Measurements from ENCODE around the gene OR2AE1.

Gene OR2AE1

GRCh38 chr7:99910976-99911375 is 34.1 kb upstream of the OR2AE1 start:
- H3K4me3 ChIP-seq (ENCODE audit: low read depth, low read length) = no peak overlapping the region
- no peak for TF ChIP-seq CTCF (IDR thresholded peaks at IDR 0.05; ENCODE audit: low read depth, low read length)
- in situ Hi-C loops (cut with HindIII; ENCODE audit: low sequenced_read_pairs) = no loop called here
- DNase-seq (ENCODE audit: low read depth, low spot score) = no peak

- no peak for TF ChIP-seq CTCF (IDR thresholded peaks at IDR 0.05; ENCODE audit: low read depth, low read length)
- in situ Hi-C loops (cut with HindIII; ENCODE audit: low sequenced_read_pairs) = no loop called here
- no peak overlapping the region for H3K4me3 ChIP-seq (ENCODE audit: low read depth, low read length)
- no peak for DNase-seq (ENCODE audit: low read depth, low spot score)
These were observed 24.7 kb upstream of the OR2AE1 start for GRCh38 chr7:99901581-99901980.

- in situ Hi-C loops (cut with HindIII; ENCODE audit: low sequenced_read_pairs) = no loop called here
- no peak overlapping the region for H3K4me3 ChIP-seq (ENCODE audit: low read depth, low read length)
- TF ChIP-seq CTCF (IDR thresholded peaks at IDR 0.05; ENCODE audit: low read depth, low read length) = no peak
- no peak for DNase-seq (ENCODE audit: low read depth, low spot score)
These were observed 23.1 kb upstream of the OR2AE1 start for GRCh38 chr7:99899830-99900519.

GRCh38 chr7:99898836-99899235 is 22.0 kb upstream of the OR2AE1 start:
- H3K4me3 ChIP-seq (ENCODE audit: low read depth, low read length) = no peak overlapping the region
- DNase-seq (ENCODE audit: low read depth, low spot score) = no peak
- in situ Hi-C loops (cut with HindIII; ENCODE audit: low sequenced_read_pairs) = no loop called here
- no peak for TF ChIP-seq CTCF (IDR thresholded peaks at IDR 0.05; ENCODE audit: low read depth, low read length)

- in situ Hi-C loops (cut with HindIII; ENCODE audit: low sequenced_read_pairs) = no loop called here
- H3K4me3 ChIP-seq (ENCODE audit: low read depth, low read length) = no peak overlapping the region
- TF ChIP-seq CTCF (IDR thresholded peaks at IDR 0.05; ENCODE audit: low read depth, low read length) = no peak
- DNase-seq (ENCODE audit: low read depth, low spot score) = no peak
These were observed 21.2 kb upstream of the OR2AE1 start for GRCh38 chr7:99898023-99898357.

GRCh38 chr7:99897322-99898022 is 20.6 kb upstream of the OR2AE1 start:
- in situ Hi-C loops (cut with HindIII; ENCODE audit: low sequenced_read_pairs) = no loop called here
- no peak for DNase-seq (ENCODE audit: low read depth, low spot score)
- no peak overlapping the region for H3K4me3 ChIP-seq (ENCODE audit: low read depth, low read length)
- TF ChIP-seq CTCF (IDR thresholded peaks at IDR 0.05; ENCODE audit: low read depth, low read length) = no peak

Measured in astrocyte of the spinal cord (primary cell).